Osteoblast (primary cell): ENCODE measurements around the gene MYOM1. TPM values are rescaled to one million over a fixed set of nuclear protein-coding genes. Genes with fewer than 3 reads are reported as not detected.

Experiments used
- DNase-seq: peaks from one replicate; pipeline ENCODE4 v3.0.0; 2011; ENCODE audit warnings: low spot score, mixed read lengths; ENCODE audit not compliant: insufficient read length; ENCODE audit errors: missing footprints
- H2AFZ ChIP-seq: 2 replicates; pipeline ENCODE4 v1.6.0; 2011; ENCODE audit warnings: mild to moderate bottlenecking, low read length
- H3K27ac ChIP-seq: 2 replicates; pipeline ENCODE4 v1.5.1; 2011; ENCODE audit warnings: mild to moderate bottlenecking, low read depth, low read length, moderate library complexity
- H3K27me3 ChIP-seq: 2 replicates; pipeline ENCODE4 v1.6.0; 2012; ENCODE audit warnings: mild to moderate bottlenecking, control low read depth, inconsistent platforms, low read length, moderate library complexity; ENCODE audit not compliant: insufficient read depth
- H3K36me3 ChIP-seq: 2 replicates; pipeline ENCODE4 v1.5.1; 2011; ENCODE audit warnings: mild to moderate bottlenecking, low read length, control low read depth, moderate library complexity; ENCODE audit not compliant: insufficient read depth
- H3K4me1 ChIP-seq: 2 replicates; pipeline ENCODE4 v1.5.1; 2011; ENCODE audit warnings: mild to moderate bottlenecking, low read length, control low read depth, moderate library complexity; ENCODE audit not compliant: insufficient read depth
- H3K4me2 ChIP-seq: 2 replicates; pipeline ENCODE4 v1.6.0; 2011; ENCODE audit warnings: mild to moderate bottlenecking, low read length; ENCODE audit not compliant: insufficient read depth
- H3K4me3 ChIP-seq: fragments of 200-600 bp; sonication (generic); 3 replicates; pipeline ENCODE4 v1.5.1; 2012; ENCODE audit warnings: mild to moderate bottlenecking, low read length, inconsistent platforms; ENCODE audit not compliant: insufficient read depth
- H3K79me2 ChIP-seq: 2 replicates; pipeline ENCODE4 v1.6.0; 2012; ENCODE audit warnings: mild to moderate bottlenecking, low read length, control low read depth, inconsistent platforms; ENCODE audit not compliant: insufficient read depth
- H3K9me3 ChIP-seq: 2 replicates; pipeline ENCODE4 v1.5.1; 2011; ENCODE audit warnings: low read depth, low read length, control low read depth
- H4K20me1 ChIP-seq: 2 replicates; pipeline ENCODE4 v1.6.0; 2012; ENCODE audit warnings: mild to moderate bottlenecking, low read length, control low read depth; ENCODE audit not compliant: insufficient read depth
- CTCF ChIP-seq: IDR thresholded peaks from 2 replicates; pipeline ENCODE4 v1.5.1; 2011; ENCODE audit warnings: mild to moderate bottlenecking, low read depth, low read length, moderate library complexity; ENCODE audit errors: extremely low read depth
- total RNA-seq: library from RNA; depleted of rRNA; stranded (reverse); fragments of >200 nt; gene quantifications from 2 replicates; pipeline ENCODE4 v1.2.3, GENCODE V29; 2012

Gene MYOM1
- total RNA-seq, 1 donor = 1.8 TPM

DNA sequence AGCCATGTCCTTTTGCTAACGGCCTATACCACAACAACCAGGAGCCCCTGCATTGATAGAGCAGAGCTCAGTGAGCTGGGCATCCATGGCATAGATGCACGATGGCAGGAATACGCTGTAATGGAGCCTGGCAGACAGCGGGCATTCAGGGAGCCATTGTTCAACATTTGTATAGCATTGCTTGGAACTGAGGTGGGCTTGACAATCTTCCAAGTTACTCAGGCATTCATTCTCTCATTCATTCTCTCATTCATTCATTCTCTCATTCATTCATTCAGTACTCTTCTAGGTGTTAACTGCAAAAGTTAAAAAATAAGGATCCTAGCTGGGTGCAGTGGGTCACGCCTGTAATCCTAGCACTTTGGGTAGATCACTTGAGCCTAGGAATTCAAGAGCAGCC is 62.7 kb downstream of the MYOM1 start:
- no peak for DNase-seq
- H3K4me2 ChIP-seq = no peak overlapping the region
- no peaks in the 10 kb centered on the region for H3K79me2 ChIP-seq
- H4K20me1 ChIP-seq = no peaks in the 10 kb centered on the region
- H3K4me3 ChIP-seq = no peak overlapping the region
- no peaks in the 10 kb centered on the region for H3K36me3 ChIP-seq
- H3K4me1 ChIP-seq = peaks cover 13% of the 10 kb centered on the region
- no peak overlapping the region for H3K27ac ChIP-seq
- TF ChIP-seq CTCF = no peak
- no peaks in the 10 kb centered on the region for H3K27me3 ChIP-seq
- H2AFZ ChIP-seq = no peak overlapping the region
- no peaks in the 10 kb centered on the region for H3K9me3 ChIP-seq

DNA sequence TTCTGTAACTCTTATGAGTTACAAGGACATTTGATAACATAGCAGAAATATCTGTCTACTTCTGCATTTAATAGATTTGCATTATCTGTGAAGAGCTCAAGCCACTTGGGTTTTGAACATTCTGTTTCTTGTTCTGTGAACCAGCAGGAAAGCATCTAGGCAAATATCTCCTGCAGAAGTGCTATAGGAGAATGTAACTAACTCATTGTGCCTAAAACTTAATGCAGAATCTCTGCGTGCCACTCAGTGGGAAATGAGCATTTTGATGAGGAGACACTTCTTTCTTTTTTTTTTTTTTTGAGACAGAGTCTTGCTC is 63.5 kb downstream of the MYOM1 start:
- no peaks in the 10 kb centered on the region for H3K9me3 ChIP-seq
- TF ChIP-seq CTCF = no peak
- H3K27ac ChIP-seq = peak overlapping the region; percentile 78
- peak overlapping the region; percentile 73 for H3K4me2 ChIP-seq
- no peaks in the 10 kb centered on the region for H3K79me2 ChIP-seq
- H3K36me3 ChIP-seq = no peaks in the 10 kb centered on the region
- H4K20me1 ChIP-seq = no peaks in the 10 kb centered on the region
- peaks cover 13% of the 10 kb centered on the region for H3K4me1 ChIP-seq
- peak overlapping the region; percentile 54 for H3K4me3 ChIP-seq
- DNase-seq = no peak
- peak overlapping the region; percentile 87 for H2AFZ ChIP-seq
- no peaks in the 10 kb centered on the region for H3K27me3 ChIP-seq

- Histone ChIP-seq H3K4me2 (no peak overlapping the region), H3K27ac (no peak overlapping the region), H2AFZ (no peak overlapping the region), H3K9me3 (no peaks in the 10 kb centered on the region), H3K27me3 (no peaks in the 10 kb centered on the region), H4K20me1 (no peaks in the 10 kb centered on the region), H3K4me3 (no peak overlapping the region), H3K79me2 (no peaks in the 10 kb centered on the region), H3K4me1 (peaks cover 15% of the 10 kb centered on the region), H3K36me3 (no peaks in the 10 kb centered on the region)
- no peak for TF ChIP-seq CTCF
- no peak for DNase-seq
Observed at GRCh38 chr18:3154214-3154613, 65.6 kb downstream of the MYOM1 start.

- DNase-seq = peak; percentile 17
- H3K9me3 ChIP-seq = no peaks in the 10 kb centered on the region
- no peak overlapping the region for H3K4me3 ChIP-seq
- no peak overlapping the region for H2AFZ ChIP-seq
- H3K79me2 ChIP-seq = no peaks in the 10 kb centered on the region
- TF ChIP-seq CTCF = no peak
- H3K27ac ChIP-seq = no peak overlapping the region
- H4K20me1 ChIP-seq = no peaks in the 10 kb centered on the region
- H3K36me3 ChIP-seq = no peaks in the 10 kb centered on the region
- H3K4me2 ChIP-seq = no peak overlapping the region
- H3K4me1 ChIP-seq = peaks cover 17% of the 10 kb centered on the region
- no peaks in the 10 kb centered on the region for H3K27me3 ChIP-seq
Observed at GRCh38 chr18:3153107-3153704, 66.6 kb downstream of the MYOM1 start.
